Lower leg skin (tissue), 3 donors: Measurements from ENCODE around the gene CAPG.

Experiments
- POLR2A ChIP-seq, 2 donors: fragments of 450-650 bp; IDR thresholded peaks; one replicate each; pipeline ENCODE4 v1.6.1; 2016 to 2017; ENCODE audit warnings: antibody characterized with exemption in 2 of 2, mild to moderate bottlenecking in 1 of 2, moderate library complexity in 1 of 2
- TF ChIP-seq, protein P1 (sequence below), 3 donors: fragments of 450-650 bp; IDR thresholded peaks; one replicate each; pipeline ENCODE4 v1.5.1; 2016; ENCODE audit warnings: antibody characterized with exemption in 3 of 3, mild to moderate bottlenecking in 3 of 3, moderate library complexity in 2 of 3

DNA sequence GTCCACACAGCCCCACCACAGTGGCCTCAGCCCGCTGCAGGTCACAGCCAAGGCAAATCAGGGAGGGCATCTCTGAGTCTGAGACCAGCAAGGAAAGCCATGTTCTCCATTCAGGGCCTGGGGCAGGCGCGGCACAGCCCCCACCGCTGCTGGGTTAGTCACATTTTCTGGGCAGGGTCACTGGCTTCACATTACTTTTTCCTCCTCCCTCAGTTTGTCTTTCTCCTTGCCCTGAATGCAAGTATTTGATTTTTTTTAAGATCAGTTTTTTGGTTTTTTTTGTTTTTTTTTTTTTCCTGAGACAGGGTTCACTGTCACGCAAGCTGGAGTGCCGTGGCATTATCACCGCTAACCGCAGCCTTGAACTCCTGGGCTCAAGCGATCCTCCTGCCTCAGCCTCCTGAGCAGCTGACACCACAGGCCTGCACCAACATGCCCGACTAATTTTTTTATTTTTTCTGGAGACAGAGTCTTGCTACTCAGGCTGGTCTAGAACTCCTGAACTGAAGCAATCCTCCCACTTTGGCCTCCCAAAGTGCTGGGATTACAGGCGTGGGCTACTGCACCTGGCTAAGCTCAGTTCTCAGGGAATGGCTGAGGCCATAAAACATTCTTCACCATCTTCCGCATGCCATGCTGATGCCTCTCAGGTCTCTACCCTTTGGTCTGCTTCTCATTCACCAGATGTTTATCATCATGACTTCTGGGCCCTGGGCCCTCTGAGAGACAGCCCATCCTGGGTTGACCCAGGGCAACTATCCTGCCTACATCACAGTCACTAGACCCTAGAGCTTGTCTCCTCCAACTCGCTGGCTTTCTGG is 628 bp upstream of the CAPG start:
- TF ChIP-seq, protein P1, sequence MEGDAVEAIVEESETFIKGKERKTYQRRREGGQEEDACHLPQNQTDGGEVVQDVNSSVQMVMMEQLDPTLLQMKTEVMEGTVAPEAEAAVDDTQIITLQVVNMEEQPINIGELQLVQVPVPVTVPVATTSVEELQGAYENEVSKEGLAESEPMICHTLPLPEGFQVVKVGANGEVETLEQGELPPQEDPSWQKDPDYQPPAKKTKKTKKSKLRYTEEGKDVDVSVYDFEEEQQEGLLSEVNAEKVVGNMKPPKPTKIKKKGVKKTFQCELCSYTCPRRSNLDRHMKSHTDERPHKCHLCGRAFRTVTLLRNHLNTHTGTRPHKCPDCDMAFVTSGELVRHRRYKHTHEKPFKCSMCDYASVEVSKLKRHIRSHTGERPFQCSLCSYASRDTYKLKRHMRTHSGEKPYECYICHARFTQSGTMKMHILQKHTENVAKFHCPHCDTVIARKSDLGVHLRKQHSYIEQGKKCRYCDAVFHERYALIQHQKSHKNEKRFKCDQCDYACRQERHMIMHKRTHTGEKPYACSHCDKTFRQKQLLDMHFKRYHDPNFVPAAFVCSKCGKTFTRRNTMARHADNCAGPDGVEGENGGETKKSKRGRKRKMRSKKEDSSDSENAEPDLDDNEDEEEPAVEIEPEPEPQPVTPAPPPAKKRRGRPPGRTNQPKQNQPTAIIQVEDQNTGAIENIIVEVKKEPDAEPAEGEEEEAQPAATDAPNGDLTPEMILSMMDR (IDR thresholded peaks at IDR 0.05) = no peak
- TF ChIP-seq POLR2A (IDR thresholded peaks at IDR 0.05) = no peak
